D341Med (cell line): ENCODE results near the gene PCDHGB4.
"Not testable (repeated sequence)": the region's sequence is repeated elsewhere in the genome, so short reads cannot be mapped to it uniquely, and the experiment has no call there.

Experiments used
- DNase-seq: peaks from one replicate; pipeline ENCODE4 v3.0.0; 2012; ENCODE audit warnings: low spot score

Gene PCDHGB4

GRCh38 chr5:141387557-141388311 lies at the start of gene PCDHGB4:
TSS of gene PCDHGB4 (plus strand) at chr5:141387698. CDS start at chr5:141387885, 187 bp downstream.
- DNase-seq: not testable (repeated sequence)

- no peak for DNase-seq
Measured at GRCh38 chr5:141338538-141339306, 48.8 kb upstream of the PCDHGB4 start, which contains the start of gene PCDHGA2. TSS of gene PCDHGA2 (plus strand) at chr5:141338760.

GRCh38 chr5:141340781-141341354 lies 46.6 kb upstream of the PCDHGB4 start:
- DNase-seq: not testable (repeated sequence)

GRCh38 chr5:141342773-141343172 lies 44.7 kb upstream of the PCDHGB4 start:
- DNase-seq: no peak

- DNase-seq: no peak
Measured at GRCh38 chr5:141343242-141343952, 44.1 kb upstream of the PCDHGB4 start, which contains the start of gene PCDHGA3. TSS of gene PCDHGA3 (plus strand) at chr5:141343829. CDS start at chr5:141344034, 205 bp downstream.

GRCh38 chr5:141343953-141344463 lies 43.5 kb upstream of the PCDHGB4 start:
- DNase-seq: no peak

- no peak for DNase-seq
Measured at GRCh38 chr5:141345327-141345726, 42.2 kb upstream of the PCDHGB4 start.

GRCh38 chr5:141346017-141346416 lies 41.5 kb upstream of the PCDHGB4 start:
- DNase-seq: not testable (repeated sequence)

- DNase-seq: peak; percentile 72
Measured at GRCh38 chr5:141349917-141350619, 37.4 kb upstream of the PCDHGB4 start, which contains the start of gene PCDHGB1. TSS of gene PCDHGB1 (plus strand) at chr5:141350099. CDS start at chr5:141350261, 162 bp downstream.

- no peak for DNase-seq
Measured at GRCh38 chr5:141351591-141351990, 35.9 kb upstream of the PCDHGB4 start.

- DNase-seq: no peak
Measured at GRCh38 chr5:141354900-141355469, 32.5 kb upstream of the PCDHGB4 start, which contains the start of gene PCDHGA4. TSS of gene PCDHGA4 (plus strand) at chr5:141355021. CDS start at chr5:141355108, 87 bp downstream.

- DNase-seq: no peak
Measured at GRCh38 chr5:141355641-141356040, 31.9 kb upstream of the PCDHGB4 start.

GRCh38 chr5:141356133-141356532 lies 31.4 kb upstream of the PCDHGB4 start:
- no peak for DNase-seq

- no peak for DNase-seq
Measured at GRCh38 chr5:141356950-141357349, 30.5 kb upstream of the PCDHGB4 start.

GRCh38 chr5:141359790-141360426 lies 27.6 kb upstream of the PCDHGB4 start, which contains the start of gene PCDHGB2:
TSS of gene PCDHGB2 (plus strand) at chr5:141359994. CDS start at chr5:141360136, 142 bp downstream.
- DNase-seq: no peak

- DNase-seq: no peak
Measured at GRCh38 chr5:141360685-141361084, 26.8 kb upstream of the PCDHGB4 start.

- DNase-seq: no peak
Measured at GRCh38 chr5:141362719-141363118, 24.8 kb upstream of the PCDHGB4 start.

- no peak for DNase-seq
Measured at GRCh38 chr5:141363952-141364660, 23.4 kb upstream of the PCDHGB4 start, which contains the start of gene PCDHGA5. TSS of gene PCDHGA5 (plus strand) at chr5:141364162. CDS start at chr5:141364331, 169 bp downstream.
